Activated CD4-positive, alpha-beta T cell treated with anti-CD3 and anti-CD28 coated beads for 24 hours (primary cell): ENCODE data around the gene GPS1.

ENCODE experiments used
- DNase-seq, 2 donors: peaks; one replicate each; pipeline ENCODE4 v3.0.0-alpha.2; 2020; ENCODE audit warnings: low read depth in 2 of 2

GPS1 gene

GRCh38 chr17:82045936-82046484 lies 5.7 kb upstream of the GPS1 start:
- no peak for DNase-seq

GRCh38 chr17:82046903-82047302 lies 4.8 kb upstream of the GPS1 start:
- no peak for DNase-seq

- DNase-seq: no peak
These were observed 4.3 kb upstream of the GPS1 start for GRCh38 chr17:82047379-82047778.

GRCh38 chr17:82047914-82048570 lies 3.7 kb upstream of the GPS1 start:
- no peak for DNase-seq

- no peak for DNase-seq
These were observed 3.1 kb upstream of the GPS1 start for GRCh38 chr17:82048571-82048971.

GRCh38 chr17:82049106-82049505 lies 2.6 kb upstream of the GPS1 start:
- no peak for DNase-seq

- DNase-seq: no peak
These were observed 2.2 kb upstream of the GPS1 start for GRCh38 chr17:82049521-82049971.

GRCh38 chr17:82050152-82050760 lies 1.4 kb upstream of the GPS1 start:
- DNase-seq: no peak

- no peak for DNase-seq
These were observed 697 bp upstream of the GPS1 start for GRCh38 chr17:82050761-82051641.

- no peak for DNase-seq
These were observed 951 bp downstream of the GPS1 start for GRCh38 chr17:82052638-82053059.

GRCh38 chr17:82053130-82053529 lies 1.4 kb downstream of the GPS1 start:
- no peak for DNase-seq

GRCh38 chr17:82053556-82054263 lies 2.0 kb downstream of the GPS1 start:
- no peak for DNase-seq

- no peak for DNase-seq
These were observed 2.8 kb downstream of the GPS1 start for GRCh38 chr17:82054351-82055022.

GRCh38 chr17:82055023-82055964 lies 3.6 kb downstream of the GPS1 start:
- no peak for DNase-seq

GRCh38 chr17:82055965-82056728 lies 4.4 kb downstream of the GPS1 start:
- DNase-seq: no peak

GRCh38 chr17:82056729-82057621 lies 5.3 kb downstream of the GPS1 start:
- no peak for DNase-seq

GRCh38 chr17:82058230-82058854 lies 6.6 kb downstream of the GPS1 start:
- no peak for DNase-seq

- DNase-seq: no peak
These were observed 7.2 kb downstream of the GPS1 start for GRCh38 chr17:82058855-82059249.
